GM15510 (cell line): ENCODE data around the gene PRSS2.

Source experiments
- POLR2A ChIP-seq: IDR thresholded peaks from 3 replicates; pipeline ENCODE4 v1.6.1; 2011; ENCODE audit warnings: borderline replicate concordance; ENCODE audit not compliant: insufficient read length; ENCODE audit errors: extremely low read depth

PRSS2 gene

DNA sequence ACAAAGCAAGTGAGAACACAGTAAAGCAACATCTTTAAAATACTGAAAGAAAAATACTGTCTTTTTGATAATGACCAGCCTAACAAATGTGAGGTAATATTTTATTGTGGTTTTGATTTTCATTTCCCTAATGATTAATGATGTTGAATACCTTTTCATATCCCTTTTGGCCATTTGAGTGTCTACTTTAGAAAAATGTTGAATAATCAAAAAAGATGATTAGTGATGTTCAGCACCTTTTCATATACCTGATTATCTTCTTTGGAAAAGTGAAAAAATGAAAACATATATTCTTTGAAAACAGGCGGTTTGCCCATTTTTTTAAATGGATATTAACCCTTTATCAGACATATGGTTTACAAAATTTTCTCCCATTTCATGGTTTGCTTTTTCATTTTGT is 51.9 kb downstream of the PRSS2 start:
- no peak for TF ChIP-seq POLR2A
